Tibial artery (tissue), 4 donors: ENCODE measurements around the gene ZNF609.

Source experiments
- DNase-seq, 2 donors: peaks; one replicate each; pipeline ENCODE4 v3.0.0-alpha.2; 2019
- H3K27ac ChIP-seq, 2 donors: fragments of 200-600 bp; sonication (generic) in 1 of 2; 1 replicate in 1 of 2; 2 replicates in 1 of 2; pipeline ENCODE4 v1.5.1; 2018 to 2019; ENCODE audit warnings: mild to moderate bottlenecking in 1 of 2
- H3K27me3 ChIP-seq, 2 donors: fragments of 200-600 bp; sonication (generic) in 1 of 2; one replicate each; pipeline versions ENCODE4 v1.5.1 to v1.6.0; 2016 to 2019
- H3K36me3 ChIP-seq, 3 donors: fragments of 200-600 bp; sonication (generic) in 2 of 3; one replicate each; pipeline ENCODE4 v1.5.1; 2016 to 2019; ENCODE audit warnings: mild to moderate bottlenecking in 2 of 3
- H3K4me1 ChIP-seq, 4 donors: fragments of 200-600 bp; sonication (generic) in 2 of 4; 1 replicate in 3 of 4; 2 replicates in 1 of 4; pipeline ENCODE4 v1.5.1; 2016 to 2019
- H3K4me3 ChIP-seq, 2 donors: fragments of 200-600 bp; sonication (generic) in 1 of 2; 1 replicate in 1 of 2; 2 replicates in 1 of 2; pipeline ENCODE4 v1.5.1; 2018 to 2019; ENCODE audit warnings: mild to moderate bottlenecking in 2 of 2
- H3K9me3 ChIP-seq, 3 donors: fragments of 200-600 bp; sonication (generic) in 1 of 3; one replicate each; pipeline ENCODE4 v1.5.1; 2016 to 2019
- CTCF ChIP-seq, 2 experiments: fragments of 200-600 bp in 1 of 2; fragments of 450-650 bp in 1 of 2; IDR thresholded peaks; one replicate each; pipeline ENCODE4 v1.5.1; 2017 to 2019; ENCODE audit warnings: antibody characterized with exemption in 2 of 2, mild to moderate bottlenecking in 1 of 2, moderate library complexity in 1 of 2
- intact Hi-C: fragments of 100-400 bp; cut with DNase I; formaldehyde crosslinking; loops from one replicate; pipeline ENCODE4 v1.15.0; 2023; ENCODE audit warnings: low total_unique reads

Gene ZNF609

GRCh38 chr15:64500695-64501395 lies 40.5 kb downstream of the ZNF609 start:
- Histone ChIP-seq H3K9me3 (no peaks in the 10 kb centered on the region), H3K27ac (no peak overlapping the region), H3K4me1 (peaks cover 0 to 27% (median 8%) of the 10 kb centered on the region in 4 donors), H3K36me3 (peaks cover 0 to 27% (median 14%) of the 10 kb centered on the region in 3 donors), H3K4me3 (no peak overlapping the region), H3K27me3 (no peaks in the 10 kb centered on the region)
- no peak for DNase-seq
- TF ChIP-seq CTCF (IDR thresholded peaks at IDR 0.05) = no peak
- intact Hi-C loops = no loop called here

DNA sequence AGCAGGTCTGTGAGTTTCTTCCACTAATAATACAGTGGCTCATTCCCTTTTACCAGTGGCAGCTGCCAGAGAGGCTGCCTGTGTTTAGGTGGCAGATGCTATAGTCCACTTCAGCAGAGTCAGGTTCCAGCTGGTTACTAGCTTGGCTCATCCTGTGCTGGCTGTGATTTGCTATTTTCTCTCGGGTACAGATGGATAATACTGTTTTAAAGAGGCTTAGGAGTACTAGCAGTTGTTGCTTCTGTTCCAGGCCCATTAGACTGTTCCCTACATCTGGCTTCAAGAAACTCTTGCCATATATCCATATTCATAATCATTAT lies 41.0 kb downstream of the ZNF609 start:
- Histone ChIP-seq H3K4me1 (peaks cover 0 to 27% (median 8%) of the 10 kb centered on the region in 4 donors), H3K27me3 (no peaks in the 10 kb centered on the region), H3K4me3 (no peak overlapping the region), H3K36me3 (peaks cover 0 to 22% (median 14%) of the 10 kb centered on the region in 3 donors), H3K27ac (no peak overlapping the region), H3K9me3 (no peaks in the 10 kb centered on the region)
- intact Hi-C loops = no loop called here
- TF ChIP-seq CTCF (IDR thresholded peaks at IDR 0.05) = no peak
- no peak for DNase-seq

- DNase-seq = no peak
- H3K36me3 ChIP-seq = peaks cover 0 to 22% (median 14%) of the 10 kb centered on the region in 3 donors
- H3K4me3 ChIP-seq = no peak overlapping the region
- peaks cover 0 to 31% (median 11%) of the 10 kb centered on the region in 4 donors for H3K4me1 ChIP-seq
- no peaks in the 10 kb centered on the region for H3K9me3 ChIP-seq
- H3K27ac ChIP-seq = no peak overlapping the region
- intact Hi-C loops = no loop called here
- TF ChIP-seq CTCF (IDR thresholded peaks at IDR 0.05) = no peak
- no peaks in the 10 kb centered on the region for H3K27me3 ChIP-seq
Observed at GRCh38 chr15:64502151-64502550, 41.8 kb downstream of the ZNF609 start.

DNA sequence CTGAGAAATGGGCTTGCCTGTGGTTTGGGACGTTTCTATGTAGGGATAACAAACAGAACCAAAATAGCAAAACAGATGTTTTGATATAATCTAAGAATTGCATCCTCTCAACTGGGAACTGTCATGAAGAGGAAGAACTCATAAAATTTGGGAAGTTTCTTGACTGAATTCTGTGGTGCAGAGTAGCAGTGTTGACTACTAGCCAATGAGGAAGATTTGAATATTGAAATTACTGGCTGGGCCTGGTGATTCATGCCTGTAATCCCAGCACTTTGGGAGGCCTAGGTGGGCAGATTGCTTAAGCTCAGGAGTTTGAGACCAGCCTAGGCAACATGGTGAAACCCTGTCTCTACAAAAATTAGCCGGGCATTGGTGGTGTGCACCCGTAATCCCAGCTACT lies 42.2 kb downstream of the ZNF609 start:
- no peaks in the 10 kb centered on the region for H3K9me3 ChIP-seq
- H3K4me1 ChIP-seq = peaks cover 0 to 35% (median 13%) of the 10 kb centered on the region in 4 donors
- H3K27ac ChIP-seq = no peak overlapping the region
- no peak for TF ChIP-seq CTCF (IDR thresholded peaks at IDR 0.05)
- no peak overlapping the region for H3K4me3 ChIP-seq
- H3K27me3 ChIP-seq = no peaks in the 10 kb centered on the region
- intact Hi-C loops = no loop called here
- no peak for DNase-seq
- peaks cover 0 to 22% (median 14%) of the 10 kb centered on the region in 3 donors for H3K36me3 ChIP-seq

- no peak for DNase-seq
- Histone ChIP-seq H3K9me3 (no peaks in the 10 kb centered on the region), H3K27me3 (no peaks in the 10 kb centered on the region), H3K36me3 (peaks cover 0 to 22% (median 14%) of the 10 kb centered on the region in 3 donors), H3K4me1 (peaks cover 0 to 41% (median 14%) of the 10 kb centered on the region in 4 donors), H3K27ac (no peak overlapping the region), H3K4me3 (no peak overlapping the region)
- intact Hi-C loops = no loop called here
- TF ChIP-seq CTCF (IDR thresholded peaks at IDR 0.05) = no peak
Observed at GRCh38 chr15:64503197-64503596, 42.8 kb downstream of the ZNF609 start.
